Putamen (tissue), 1 donor: ENCODE results near the gene RHOG.
"Not testable (repeated sequence)": the region's sequence is repeated elsewhere in the genome, so short reads cannot be mapped to it uniquely, and the experiment has no call there.

ENCODE experiments used
- DNase-seq: peaks from one replicate; pipeline ENCODE4 v3.0.0-alpha.2; 2016; ENCODE audit warnings: low spot score

Gene RHOG

DNA sequence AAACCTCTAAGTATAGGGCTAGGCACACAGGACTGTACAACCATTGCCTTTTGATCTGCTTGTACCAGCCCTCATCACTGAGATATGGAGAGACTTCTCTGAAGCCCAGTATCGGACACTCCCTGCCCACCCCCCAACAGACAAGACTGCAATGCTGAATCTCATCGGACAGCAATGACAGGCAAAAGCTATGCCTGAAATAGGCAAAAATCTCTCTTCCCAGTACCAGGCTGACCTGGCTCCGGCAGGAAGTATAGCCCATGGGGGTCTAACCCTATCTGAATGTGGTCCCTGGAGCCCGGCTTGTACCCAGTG lies 6.5 kb downstream of the RHOG start:
- DNase-seq = no peak

DNA sequence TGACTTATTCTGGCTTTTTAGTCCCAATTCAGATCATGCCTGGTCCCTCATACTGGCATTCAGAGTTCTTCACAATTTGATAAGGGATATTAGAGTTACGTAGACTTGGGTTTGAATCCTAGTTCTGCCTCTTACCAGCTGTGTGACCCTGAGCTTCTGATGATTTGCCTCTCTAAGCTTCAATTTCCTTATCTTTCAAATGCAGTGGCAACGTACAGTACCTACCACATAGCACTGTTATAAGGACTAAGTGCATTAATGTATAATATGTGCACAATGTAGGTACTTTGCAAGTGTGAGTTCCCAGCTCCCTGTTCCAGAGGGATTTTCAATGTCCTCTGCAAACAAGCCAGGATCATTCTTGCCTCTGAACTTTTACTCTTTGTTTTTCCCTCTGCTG lies 7.3 kb downstream of the RHOG start:
- DNase-seq = no peak

DNA sequence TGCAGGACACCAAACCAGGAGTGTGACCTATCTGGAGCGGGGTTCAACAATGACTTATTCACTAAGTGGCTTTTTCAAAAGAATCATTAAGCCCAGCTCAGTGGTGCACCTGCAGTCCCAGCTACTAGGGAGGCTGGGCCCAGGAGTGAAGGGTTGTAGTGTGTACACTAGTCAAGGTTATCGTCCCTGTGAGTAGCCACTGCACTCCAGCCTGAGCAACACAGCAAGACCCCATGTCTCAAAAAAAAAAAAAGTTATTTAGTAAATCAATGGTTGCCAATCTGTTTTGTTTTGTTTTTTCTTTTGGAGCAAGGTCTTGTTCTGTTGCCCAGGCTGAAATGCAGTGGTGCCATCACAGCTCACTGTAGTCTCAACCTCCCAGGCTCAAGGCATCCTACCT lies 7.9 kb downstream of the RHOG start:
- no peak for DNase-seq

DNA sequence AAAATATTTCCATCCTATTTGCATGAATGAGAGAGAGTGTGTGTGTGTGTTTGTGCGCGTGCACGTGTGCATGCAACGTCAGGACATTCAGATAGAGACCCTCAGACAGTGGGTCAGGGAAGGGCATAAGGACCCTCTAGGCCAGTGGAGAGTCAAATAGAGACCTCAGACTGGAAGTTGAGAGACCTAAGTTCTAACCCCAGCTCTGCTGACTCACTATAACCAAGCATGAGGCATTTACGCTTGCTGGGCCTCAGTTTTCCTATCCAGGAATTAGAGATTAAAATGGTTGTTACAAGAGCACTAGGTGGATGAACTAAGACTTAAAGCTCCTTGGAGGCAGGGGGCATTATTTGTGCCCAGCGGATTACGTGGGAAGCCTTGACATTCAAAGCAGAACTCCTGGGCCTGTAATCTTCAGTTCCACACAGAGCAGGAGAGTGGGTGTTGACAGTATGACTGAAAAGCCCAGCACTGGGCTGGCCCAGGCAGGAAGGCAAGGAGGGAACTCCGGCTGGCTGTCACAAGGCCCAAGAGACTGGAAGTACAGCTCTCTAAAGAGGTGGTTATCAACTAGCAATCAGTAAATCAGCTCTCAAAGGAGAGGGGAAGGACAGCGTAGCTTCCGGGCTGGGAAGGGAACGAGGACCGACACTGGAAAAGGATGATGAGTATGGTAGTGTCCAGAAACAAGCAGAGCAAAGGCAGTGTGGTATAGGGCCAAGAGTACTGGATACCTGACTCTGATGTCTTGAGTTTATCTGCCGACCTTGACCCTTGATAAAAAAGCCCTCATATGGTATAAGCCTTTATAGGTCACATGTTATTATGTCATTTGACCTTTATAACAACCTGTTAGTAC lies 9.2 kb downstream of the RHOG start:
- no peak for DNase-seq

DNA sequence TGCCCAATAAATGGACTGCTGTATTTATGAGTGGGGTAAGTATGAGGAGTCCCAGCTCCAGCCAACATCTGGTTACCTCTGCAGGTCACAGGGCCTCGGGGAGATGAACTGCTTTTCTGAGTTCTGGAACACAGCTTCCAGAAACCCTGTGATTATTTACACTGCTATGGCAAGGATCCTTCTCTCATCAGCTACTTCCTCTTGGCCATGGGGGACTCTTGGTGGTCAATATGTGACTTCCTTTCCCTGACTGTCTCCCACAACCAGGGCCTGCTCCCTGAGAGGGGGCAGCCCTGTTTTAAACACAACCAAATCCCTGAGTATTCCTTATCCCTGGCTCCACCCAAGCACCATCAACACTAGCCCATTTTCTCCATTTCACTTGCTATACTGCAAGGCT lies 10.0 kb downstream of the RHOG start:
- DNase-seq = no peak

DNA sequence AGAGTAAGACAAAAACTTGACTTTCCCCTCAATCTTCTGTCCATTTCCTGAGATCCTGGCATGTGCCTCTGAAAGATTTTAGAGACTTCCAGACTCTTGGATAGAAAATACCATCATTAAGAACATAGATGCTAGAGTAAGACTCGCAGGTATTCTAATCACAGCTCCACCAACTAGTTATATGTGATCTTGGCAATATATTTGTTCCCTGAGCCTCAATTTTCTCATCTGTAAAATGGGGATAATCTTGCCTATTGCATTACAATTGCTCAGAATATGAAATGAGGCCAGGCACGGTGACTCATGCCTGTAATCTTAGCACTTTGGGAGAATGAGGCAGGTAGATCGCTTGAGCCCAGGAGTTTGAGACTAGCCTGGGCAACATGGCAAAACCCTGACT lies 10.7 kb downstream of the RHOG start:
- DNase-seq = no peak

DNA sequence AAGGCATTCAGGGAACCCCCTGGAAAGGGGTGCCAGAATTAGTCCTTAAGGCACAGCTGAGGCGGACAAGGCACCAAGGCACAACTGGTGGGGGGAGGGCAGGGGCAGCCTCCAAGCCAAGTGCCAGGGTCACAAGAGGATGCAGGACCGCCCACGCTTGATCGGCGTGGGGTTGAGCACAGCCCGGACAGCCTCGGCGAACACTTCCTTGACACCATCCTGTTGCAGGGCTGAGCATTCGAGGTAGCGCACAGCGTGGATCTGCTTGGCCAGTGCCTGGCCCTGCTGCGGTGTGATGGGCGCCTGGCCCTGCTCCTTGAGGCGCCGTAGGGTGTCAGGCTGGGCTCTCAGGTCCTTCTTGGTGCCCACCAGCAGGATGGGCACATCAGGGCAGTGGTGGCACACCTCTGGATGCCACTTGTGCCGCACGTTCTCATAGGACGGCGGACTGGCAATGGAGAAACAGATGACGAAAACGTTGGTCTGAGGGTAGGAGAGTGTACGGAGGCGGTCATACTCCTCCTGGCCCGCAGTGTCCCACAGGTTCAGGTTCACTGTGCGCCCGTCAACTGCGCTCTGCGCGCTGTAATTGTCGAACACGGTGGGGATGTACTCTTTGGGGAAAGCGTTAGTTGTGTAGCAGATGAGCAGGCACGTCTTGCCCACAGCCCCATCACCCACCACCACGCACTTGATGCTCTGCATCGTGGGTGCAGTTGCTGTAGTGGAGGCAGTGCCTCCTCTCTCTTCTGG lies 13.1 kb downstream of the RHOG start:
- DNase-seq = no peak

DNA sequence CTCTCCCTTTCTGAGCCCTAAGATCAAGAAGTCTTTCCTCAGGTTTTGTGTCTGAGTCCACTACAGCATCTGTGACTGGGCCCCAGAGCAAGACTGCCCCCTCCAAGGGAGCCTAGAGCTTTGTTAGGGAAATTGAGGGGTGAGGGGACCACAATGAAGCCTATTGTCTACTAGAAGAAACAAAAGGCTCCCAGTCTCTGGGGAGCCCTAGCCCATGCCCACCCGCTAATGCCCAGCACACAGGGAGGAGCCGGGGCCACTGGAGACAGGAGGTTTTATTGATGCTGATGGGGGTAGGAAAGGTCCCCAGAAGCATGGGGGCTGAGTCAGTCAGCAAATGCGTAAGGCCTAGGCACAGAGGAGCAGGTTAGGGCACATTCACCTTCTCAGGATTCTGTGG lies 14.0 kb downstream of the RHOG start:
- DNase-seq = peak; percentile 97

DNA sequence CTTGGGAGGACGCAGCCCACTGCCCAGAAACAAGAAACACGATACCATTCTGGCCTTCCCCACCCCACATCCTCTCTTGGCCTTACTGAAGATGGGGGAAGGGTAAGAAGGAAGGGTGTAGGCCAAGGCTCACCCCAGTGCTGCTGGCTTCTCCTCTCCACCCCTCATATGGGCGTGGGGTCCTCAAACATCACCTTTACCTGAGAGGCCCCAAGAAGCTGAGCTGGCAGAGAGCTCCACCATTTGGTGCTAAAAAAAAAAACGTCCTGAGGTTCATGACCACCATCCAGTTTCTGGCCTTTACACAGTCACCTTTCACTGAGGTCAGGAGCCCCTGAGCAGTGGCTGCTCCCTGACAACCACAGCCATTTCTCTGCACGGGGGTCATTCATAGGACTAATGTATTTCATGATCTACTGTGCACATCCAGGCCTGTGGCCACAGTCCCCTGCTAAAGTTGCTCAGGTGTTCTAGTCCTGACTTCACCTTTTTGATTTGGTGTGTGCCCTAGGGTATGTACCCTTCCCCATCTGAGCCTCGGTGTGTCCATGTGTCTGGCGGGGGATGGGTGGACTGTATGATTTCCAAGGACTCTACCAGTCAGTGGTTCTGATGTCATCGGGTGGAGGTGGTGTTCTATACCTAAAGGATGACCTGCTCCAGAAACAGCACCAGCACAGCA lies 15.1 kb downstream of the RHOG start:
- DNase-seq = no peak

DNA sequence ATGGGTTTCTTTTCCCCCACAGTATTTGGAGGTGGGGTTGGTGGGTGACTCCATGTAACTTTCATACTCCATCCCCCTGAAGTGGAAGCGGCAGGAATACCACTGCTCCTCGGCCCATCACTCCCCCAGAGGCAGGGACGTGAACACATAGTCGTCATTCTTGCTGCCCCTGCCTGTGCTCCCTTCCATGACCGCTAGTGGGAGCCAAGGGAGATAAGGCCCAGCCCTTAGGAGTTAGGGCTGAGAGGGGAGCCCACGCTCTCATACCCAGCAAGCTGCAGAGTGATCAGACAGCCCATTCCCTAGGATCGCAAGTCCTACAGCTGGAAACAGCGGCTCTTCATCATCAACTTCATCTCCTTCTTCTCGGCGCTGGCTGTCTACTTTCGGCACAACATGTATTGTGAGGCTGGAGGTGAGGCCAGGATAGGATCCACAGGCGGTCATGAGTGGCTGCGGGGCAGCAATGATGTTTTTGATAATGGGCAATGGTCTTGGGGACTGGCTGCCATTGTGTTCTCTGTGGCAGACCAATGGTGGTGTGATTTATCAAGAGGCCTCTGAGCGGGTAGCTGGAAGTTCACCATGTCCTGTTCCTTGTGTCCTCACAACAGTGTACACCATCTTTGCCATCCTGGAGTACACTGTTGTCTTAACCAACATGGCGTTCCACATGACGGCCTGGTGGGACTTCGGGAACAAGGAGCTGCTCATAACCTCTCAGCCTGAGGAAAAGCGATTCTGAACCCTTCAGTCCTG lies 15.9 kb downstream of the RHOG start:
- peak; percentile 73 for DNase-seq

DNA sequence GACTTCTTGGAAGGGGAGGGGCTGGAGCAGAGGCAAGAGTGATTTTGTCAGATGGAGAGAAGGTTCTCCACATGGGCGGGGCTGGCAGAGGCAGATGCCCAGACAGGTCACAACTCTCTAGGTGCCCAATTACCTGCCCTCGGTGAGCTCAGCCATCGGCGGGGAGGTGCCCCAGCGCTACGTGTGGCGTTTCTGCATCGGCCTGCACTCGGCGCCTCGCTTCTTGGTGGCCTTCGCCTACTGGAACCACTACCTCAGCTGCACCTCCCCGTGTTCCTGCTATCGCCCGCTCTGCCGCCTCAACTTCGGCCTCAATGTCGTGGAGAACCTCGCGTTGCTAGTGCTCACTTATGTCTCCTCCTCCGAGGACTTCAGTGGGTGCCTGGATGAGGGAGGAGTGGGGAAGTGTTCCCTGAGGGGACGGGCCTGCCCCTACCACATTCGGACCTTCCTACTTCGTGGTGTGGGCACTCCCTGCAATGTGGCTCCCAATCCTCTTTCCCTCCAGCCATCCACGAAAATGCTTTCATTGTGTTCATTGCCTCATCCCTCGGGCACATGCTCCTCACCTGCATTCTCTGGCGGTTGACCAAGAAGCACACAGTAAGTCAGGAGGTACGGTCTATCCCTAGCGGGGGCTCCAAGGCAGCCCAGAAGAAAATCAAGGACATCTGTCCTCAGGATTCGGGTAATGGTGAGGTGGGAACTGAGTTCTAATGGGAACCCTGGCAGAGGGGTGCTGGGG lies 16.8 kb downstream of the RHOG start:
- DNase-seq = no peak

DNA sequence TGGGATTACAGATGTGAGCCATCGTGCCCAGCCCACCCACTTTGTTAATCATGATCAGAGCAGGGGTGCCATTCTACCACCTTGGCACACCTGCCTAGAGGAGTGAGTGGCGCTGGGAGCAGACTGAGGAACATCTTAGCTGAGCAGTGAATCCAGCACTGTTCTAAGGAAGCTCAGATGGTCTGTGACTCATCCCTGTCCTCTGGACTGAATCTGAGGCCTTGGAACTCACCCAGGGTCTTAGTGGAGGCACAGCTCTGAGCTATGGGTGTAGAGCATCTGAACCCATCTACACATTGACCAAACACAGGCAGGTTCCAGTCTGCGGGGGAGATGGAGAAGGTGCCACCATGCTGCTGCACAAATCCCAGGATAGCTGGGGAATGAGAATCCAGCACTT lies 17.5 kb downstream of the RHOG start:
- no peak for DNase-seq

DNA sequence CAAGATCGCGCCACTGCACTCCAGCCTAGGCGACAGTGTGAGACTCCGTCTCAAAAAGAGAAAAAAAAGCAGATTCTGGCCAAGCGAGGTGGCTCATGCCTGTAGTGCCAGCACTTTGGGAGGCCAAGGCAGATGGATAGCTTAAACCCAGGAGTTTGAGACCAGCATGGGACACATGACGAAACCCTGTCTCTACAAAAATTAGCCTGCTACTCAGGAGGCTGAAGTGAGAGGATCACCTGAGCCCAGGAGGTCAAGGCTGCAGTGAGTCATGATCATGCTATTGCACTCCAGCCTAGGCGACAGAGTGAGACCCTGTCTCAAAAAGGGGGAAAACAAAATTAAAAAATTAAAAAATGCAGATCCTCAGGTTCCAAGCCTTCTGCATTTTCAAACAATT lies 18.4 kb downstream of the RHOG start:
- DNase-seq = no peak

DNA sequence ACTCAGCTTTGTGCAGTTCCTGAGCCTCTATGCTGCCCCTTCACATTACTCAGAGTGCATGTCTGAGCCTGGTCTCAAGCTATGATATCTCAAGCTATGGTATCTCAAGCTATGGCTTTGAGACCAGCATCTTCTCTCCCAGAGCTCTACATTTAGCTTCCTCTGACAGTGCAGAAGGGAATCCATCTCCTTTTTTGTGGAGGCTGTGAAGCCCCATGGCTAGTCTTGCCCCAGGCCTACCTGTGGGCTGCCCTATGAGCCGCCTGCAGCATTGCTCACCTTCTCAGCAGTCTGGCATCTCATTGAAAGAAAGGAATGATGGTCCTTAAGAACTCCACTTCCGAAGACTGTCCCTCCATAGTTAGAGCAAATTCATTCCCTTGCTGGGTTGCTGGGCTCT lies 19.8 kb downstream of the RHOG start:
- no peak for DNase-seq

DNA sequence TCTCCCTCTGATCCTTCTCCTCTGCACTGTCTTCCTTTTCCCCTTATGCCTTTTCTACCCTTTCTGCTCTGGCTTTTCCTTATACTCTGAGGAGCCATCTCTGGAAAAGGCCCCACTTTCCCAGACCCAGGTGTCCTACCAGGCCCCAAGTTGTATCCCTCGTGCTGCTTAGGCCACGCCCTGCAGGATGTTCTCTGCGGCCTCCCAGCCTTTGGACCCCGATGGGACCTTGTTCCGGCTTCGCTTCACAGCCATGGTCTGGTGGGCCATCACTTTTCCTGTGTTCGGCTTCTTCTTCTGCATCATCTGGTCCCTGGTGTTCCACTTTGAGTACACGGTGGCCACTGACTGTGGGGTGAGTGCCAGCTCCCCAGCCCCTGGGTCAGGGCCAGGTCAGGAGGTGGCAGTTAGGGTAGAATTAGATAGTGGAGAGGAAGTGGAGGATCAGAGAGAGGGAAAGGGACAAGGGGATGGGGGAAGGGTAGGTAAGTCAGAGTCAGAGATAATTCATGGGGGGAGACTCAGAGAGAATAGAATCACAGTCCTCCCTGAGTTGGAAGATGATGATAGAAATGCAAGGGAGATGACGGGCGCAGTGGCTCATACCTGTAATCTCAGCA lies 23.5 kb downstream of the RHOG start:
- DNase-seq = no peak

DNA sequence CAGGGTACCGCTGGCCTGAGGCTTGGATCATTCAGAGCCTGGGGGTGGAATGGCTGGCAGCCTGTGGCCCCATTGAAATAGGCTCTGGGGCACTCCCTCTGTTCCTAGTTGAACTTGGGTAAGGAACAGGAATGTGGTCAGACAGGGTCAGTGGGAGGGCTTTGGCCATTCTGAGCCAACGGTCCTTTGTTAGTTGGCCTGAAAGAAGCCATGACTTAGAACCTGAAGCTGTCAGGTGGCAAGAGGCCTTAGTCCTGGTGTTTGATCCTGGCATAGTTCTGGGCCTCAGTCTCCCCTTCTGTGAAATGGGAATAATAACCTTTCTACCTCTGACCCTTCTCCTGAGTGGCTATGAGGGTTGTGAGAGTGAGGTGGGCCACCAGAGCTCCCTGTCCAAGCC lies 24.1 kb downstream of the RHOG start:
- no peak for DNase-seq

DNA sequence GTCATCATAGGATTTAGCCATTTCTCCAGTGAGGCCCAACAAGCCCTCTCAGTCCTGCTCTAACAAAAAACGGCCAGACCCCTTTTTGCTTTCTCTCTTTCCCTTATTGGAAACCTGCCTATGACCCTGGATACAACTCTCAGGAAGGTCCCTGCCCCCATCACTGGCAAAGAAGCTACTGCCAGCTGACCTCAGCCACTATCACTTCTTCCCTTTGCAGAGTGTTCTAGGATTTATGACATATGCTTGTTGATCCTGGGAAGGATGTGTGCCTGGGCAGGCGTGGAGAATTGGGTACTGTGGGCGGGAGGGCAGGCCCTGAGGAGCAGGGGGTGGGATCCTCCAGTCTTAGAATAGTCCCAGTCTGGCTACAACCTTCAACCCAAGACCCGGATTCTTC lies 24.9 kb downstream of the RHOG start:
- DNase-seq = no peak

DNA sequence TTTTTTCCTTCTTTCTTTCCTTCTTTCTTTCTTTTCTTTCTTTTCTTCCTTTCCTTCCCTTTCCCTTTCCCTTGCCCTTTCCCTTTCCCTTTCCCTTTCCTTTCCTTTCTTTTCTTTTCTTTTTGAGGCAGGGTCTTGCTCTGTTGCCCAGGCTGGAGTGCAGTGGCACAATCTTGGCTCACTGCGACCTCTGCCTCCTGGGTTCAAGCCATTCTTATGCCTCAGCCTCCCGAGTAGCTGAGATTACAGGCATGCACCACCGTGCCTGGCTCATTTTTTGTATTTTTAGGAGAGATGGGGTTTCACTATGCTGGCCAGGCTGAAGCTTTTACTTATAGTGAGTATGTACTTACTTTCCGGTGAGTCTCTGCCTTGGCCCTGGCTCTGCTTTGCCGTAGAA lies 25.9 kb downstream of the RHOG start:
- not testable (repeated sequence) for DNase-seq

DNA sequence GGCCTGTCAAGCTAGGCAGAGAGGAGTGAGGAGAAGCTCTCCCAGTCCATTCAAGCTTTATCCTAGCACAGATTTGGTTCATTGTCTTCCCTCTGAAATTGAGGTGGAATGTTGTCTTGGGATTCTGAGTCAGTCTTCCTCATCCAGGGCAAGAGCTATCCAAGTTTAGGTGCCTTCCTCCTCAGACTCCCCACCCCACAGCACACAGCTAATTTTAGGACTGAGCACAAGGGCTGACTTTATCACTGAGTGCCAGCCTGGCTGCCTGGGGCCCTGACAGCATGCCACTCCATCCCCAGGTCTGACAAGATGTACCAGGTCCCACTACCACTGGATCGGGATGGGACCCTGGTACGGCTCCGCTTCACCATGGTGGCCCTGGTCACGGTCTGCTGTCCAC lies 29.8 kb downstream of the RHOG start:
- no peak for DNase-seq

DNA sequence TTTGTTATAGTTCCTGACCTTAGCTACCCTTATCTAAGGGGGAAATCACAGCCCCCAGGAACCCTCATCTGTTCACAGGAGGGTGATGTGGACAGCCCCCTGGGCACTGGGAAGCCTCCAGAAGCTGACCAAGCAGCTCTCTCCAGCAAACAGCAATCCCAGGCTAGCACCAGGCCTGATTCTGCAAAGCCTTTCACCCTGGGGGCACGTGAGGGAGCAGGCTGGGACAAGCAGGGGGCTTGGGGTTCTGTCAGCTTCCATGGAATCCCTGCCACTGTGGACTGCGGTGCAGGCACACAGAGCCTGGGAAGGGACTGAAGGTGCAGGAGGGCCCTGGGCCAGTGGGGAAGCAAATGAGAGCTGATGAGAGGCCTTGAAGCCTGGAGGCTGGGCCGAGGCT lies 30.3 kb downstream of the RHOG start:
- no peak for DNase-seq

DNA sequence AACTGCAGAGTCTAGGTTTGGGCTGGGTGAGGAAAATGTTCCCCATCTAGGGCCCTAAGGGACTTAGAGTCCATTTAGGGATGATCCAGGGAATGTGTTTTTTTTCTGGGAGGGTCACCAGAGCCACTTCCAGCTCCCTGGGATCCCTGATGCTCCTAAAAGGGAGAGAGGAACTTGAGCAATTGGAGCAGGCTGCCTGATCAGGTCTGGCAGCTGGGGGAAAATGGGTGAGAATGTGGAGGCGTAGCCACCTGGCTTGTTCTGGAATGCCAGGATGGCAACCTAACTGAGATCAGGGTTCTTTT lies 31.2 kb downstream of the RHOG start:
- DNase-seq = no peak
